Small intestine (tissue), 7 donors: Measurements from ENCODE around the gene HTRA3. TPM values are rescaled to one million over a fixed set of nuclear protein-coding genes. Genes with fewer than 3 reads are reported as not detected.

ENCODE experiments used
- DNase-seq, 2 donors: peaks; one replicate each; pipeline versions ENCODE4 v3.0.0 to v3.0.0-alpha.2; 2013
- FAIRE-seq: peaks from 2 replicates; lab custom pipeline; 2012; peaks lifted over from hg19 to GRCh38; lab: Jason Lieb, UNC
- H3K27ac ChIP-seq, 3 donors: one replicate each; pipeline ENCODE4 v1.5.1; 2013; ENCODE audit warnings: low read length in 2 of 3, mild to moderate bottlenecking in 2 of 3, control low read depth in 1 of 3, inconsistent platforms in 1 of 3, low read depth in 1 of 3, moderate library complexity in 1 of 3
- H3K27me3 ChIP-seq, 3 donors: one replicate each; pipeline ENCODE4 v1.6.1; 2013; ENCODE audit warnings: low read length in 3 of 3, inconsistent platforms in 1 of 3; ENCODE audit not compliant: control insufficient read depth in 3 of 3, insufficient read depth in 3 of 3
- H3K36me3 ChIP-seq, 3 donors: one replicate each; pipeline ENCODE4 v1.6.1; 2013; ENCODE audit warnings: low read length in 3 of 3, inconsistent platforms in 1 of 3, low read depth in 1 of 3, mild to moderate bottlenecking in 1 of 3, moderate library complexity in 1 of 3; ENCODE audit not compliant: control insufficient read depth in 3 of 3, insufficient read depth in 2 of 3
- H3K4me1 ChIP-seq, 3 donors: one replicate each; pipeline ENCODE4 v1.6.1; 2013; ENCODE audit warnings: low read length in 2 of 3, inconsistent platforms in 1 of 3, low read depth in 1 of 3, mild to moderate bottlenecking in 1 of 3, moderate library complexity in 1 of 3; ENCODE audit not compliant: control insufficient read depth in 3 of 3, insufficient read depth in 2 of 3
- H3K4me3 ChIP-seq, 3 donors: one replicate each; pipeline ENCODE4 v1.5.1; 2013; ENCODE audit warnings: low read length in 3 of 3, control low read depth in 1 of 3, inconsistent platforms in 1 of 3, low read depth in 1 of 3, mild to moderate bottlenecking in 1 of 3, moderate library complexity in 1 of 3
- H3K9me3 ChIP-seq, 2 donors: one replicate each; pipeline ENCODE4 v1.6.1; 2013; ENCODE audit warnings: low read depth in 1 of 2, low read length in 1 of 2; ENCODE audit not compliant: control insufficient read depth in 2 of 2, insufficient read depth in 1 of 2
- WGBS, 3 donors: extraction: QIAGEN DNeasy Blood & Tissue Kit; methylation state at CpG; one replicate each; pipeline ENCODE4 v1.1.7; 2013; 5-methylcytosine and 5-hydroxymethylcytosine counted together
- polyA plus RNA-seq, 4 donors: library from polyadenylated mRNA; stranded (reverse) in 3 of 4; unstranded in 1 of 4; fragments of 200-250 nt in 3 of 4; fragments of 120-200 nt in 1 of 4; gene quantifications; one replicate each; pipeline versions ENCODE4 v1.2.1 to v1.2.3, GENCODE V29; 2013
- donor health status: healthy with polysubstance abuse.
- donor health status: control.
- donor health status: control.
- donor health status: Bipolar disorder and iron deficiency.
- donor health status: healthy.

HTRA3 gene
- polyA plus RNA-seq, 4 donors = 0.67 to 13.2 (median 6.1) TPM

DNA sequence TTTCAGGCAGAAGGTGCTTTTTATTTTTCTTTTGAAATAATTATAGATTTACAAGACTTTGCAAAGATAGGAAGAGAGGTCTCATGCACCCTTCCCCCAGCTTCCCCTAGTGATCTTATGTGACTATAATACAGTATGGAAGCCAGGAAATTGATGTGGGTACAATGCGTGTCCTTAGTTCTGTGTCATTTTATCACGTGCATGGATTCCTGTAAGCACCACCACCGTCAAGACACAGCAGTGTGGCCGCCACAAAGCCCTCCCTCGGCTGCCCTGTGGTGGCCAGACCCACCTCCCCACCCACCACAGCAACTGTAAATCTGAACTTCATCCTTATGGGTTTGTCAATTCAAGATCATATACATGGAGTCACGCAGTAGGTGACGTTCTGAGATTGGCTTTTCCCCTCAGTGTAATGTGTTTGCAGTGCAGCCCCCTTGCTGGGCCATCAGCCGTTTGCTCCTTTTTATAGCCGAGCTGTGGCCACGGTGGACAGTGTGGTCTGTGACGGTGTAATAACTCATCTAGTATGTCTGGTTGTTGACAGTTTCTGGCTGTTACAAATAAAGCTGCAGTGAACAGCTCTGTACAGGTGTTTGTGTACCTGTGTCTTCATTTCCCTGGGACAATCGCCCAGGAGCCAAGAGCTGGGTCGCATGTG is 10.9 kb upstream of the HTRA3 start:
- H3K27ac ChIP-seq = no peak overlapping the region
- no peaks in the 10 kb centered on the region for H3K9me3 ChIP-seq
- H3K36me3 ChIP-seq = no peaks in the 10 kb centered on the region
- no peaks in the 10 kb centered on the region for H3K4me1 ChIP-seq
- FAIRE-seq (no peak), DNase-seq (no peak)
- H3K4me3 ChIP-seq = no peak overlapping the region
- 49 to 68% (median 61%) methylated on average over 13 of the region's 13 CpGs for WGBS, 3 donors
- no peaks in the 10 kb centered on the region for H3K27me3 ChIP-seq

GRCh38 chr4:8259743-8260430 is 9.7 kb upstream of the HTRA3 start:
- no peaks in the 10 kb centered on the region for H3K4me1 ChIP-seq
- DNase-seq = no peak
- H3K9me3 ChIP-seq = no peaks in the 10 kb centered on the region
- H3K36me3 ChIP-seq = no peaks in the 10 kb centered on the region
- WGBS, 3 donors = 72 to 83% (median 73%) methylated on average over 11 of the region's 11 CpGs
- peaks cover 0 to 2% (median 0%) of the 10 kb centered on the region in 3 donors for H3K27me3 ChIP-seq
- no peak overlapping the region for H3K4me3 ChIP-seq
- H3K27ac ChIP-seq = no peak overlapping the region
- no peak for FAIRE-seq

GRCh38 chr4:8260656-8261111 is 8.9 kb upstream of the HTRA3 start:
- H3K27ac ChIP-seq = peak overlapping the region in 1 of 3 donors; percentile 16
- DNase-seq = no peak
- 32 to 49% (median 49%) methylated on average over 13 of the region's 13 CpGs for WGBS, 3 donors
- no peaks in the 10 kb centered on the region for H3K36me3 ChIP-seq
- no peaks in the 10 kb centered on the region for H3K4me1 ChIP-seq
- no peak overlapping the region for H3K4me3 ChIP-seq
- peaks cover 0 to 2% (median 0%) of the 10 kb centered on the region in 3 donors for H3K27me3 ChIP-seq
- FAIRE-seq = no peak
- no peaks in the 10 kb centered on the region for H3K9me3 ChIP-seq

- H3K27ac ChIP-seq = no peak overlapping the region
- no peak for DNase-seq
- no peaks in the 10 kb centered on the region for H3K9me3 ChIP-seq
- FAIRE-seq = no peak
- no peaks in the 10 kb centered on the region for H3K36me3 ChIP-seq
- peaks cover 0 to 2% (median 0%) of the 10 kb centered on the region in 3 donors for H3K27me3 ChIP-seq
- 77 to 82% (median 78%) methylated on average over 21 to 25 of the region's 25 CpGs for WGBS, 3 donors
- H3K4me1 ChIP-seq = no peaks in the 10 kb centered on the region
- H3K4me3 ChIP-seq = no peak overlapping the region
Measured at GRCh38 chr4:8261851-8262535, 7.6 kb upstream of the HTRA3 start.

GRCh38 chr4:8262637-8263322 is 6.8 kb upstream of the HTRA3 start:
- H3K36me3 ChIP-seq = no peaks in the 10 kb centered on the region
- peaks cover 0 to 3% (median 2%) of the 10 kb centered on the region in 3 donors for H3K27me3 ChIP-seq
- no peaks in the 10 kb centered on the region for H3K9me3 ChIP-seq
- peaks cover 0 to 4% (median 0%) of the 10 kb centered on the region in 3 donors for H3K4me1 ChIP-seq
- DNase-seq = no peak
- H3K4me3 ChIP-seq = no peak overlapping the region
- FAIRE-seq = no peak
- no peak overlapping the region for H3K27ac ChIP-seq
- 53 to 81% (median 79%) methylated on average over 22 to 23 of the region's 23 CpGs for WGBS, 3 donors

GRCh38 chr4:8263397-8263796 is 6.2 kb upstream of the HTRA3 start:
- no peak overlapping the region for H3K27ac ChIP-seq
- no peaks in the 10 kb centered on the region for H3K9me3 ChIP-seq
- WGBS, 3 donors = 46 to 79% (median 59%) methylated on average over 10 of the region's 10 CpGs
- H3K36me3 ChIP-seq = no peaks in the 10 kb centered on the region
- peaks cover 0 to 6% (median 2%) of the 10 kb centered on the region in 3 donors for H3K27me3 ChIP-seq
- peaks cover 0 to 4% (median 0%) of the 10 kb centered on the region in 3 donors for H3K4me1 ChIP-seq
- DNase-seq (no peak), FAIRE-seq (no peak)
- H3K4me3 ChIP-seq = no peak overlapping the region

DNA sequence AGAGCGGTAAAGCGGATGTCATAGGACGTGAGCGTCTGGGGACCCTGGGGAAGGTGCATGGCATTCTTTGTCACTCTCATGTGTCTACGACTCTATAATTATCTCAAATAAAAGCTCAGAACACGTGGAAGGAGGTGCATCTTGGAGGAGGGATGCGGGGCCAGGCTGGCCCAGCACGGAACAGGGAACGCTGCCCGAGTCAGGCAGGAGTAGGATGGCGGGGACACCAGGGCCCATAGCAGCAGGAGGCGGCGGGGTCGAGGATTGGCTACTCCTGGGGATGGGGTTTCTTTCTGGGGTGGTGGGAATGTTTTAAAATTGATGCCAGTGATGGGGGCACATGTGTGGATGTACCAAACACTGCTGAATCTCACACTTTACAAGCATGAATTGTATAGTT is 5.4 kb upstream of the HTRA3 start:
- no peaks in the 10 kb centered on the region for H3K36me3 ChIP-seq
- FAIRE-seq = no peak
- H3K27me3 ChIP-seq = peaks cover 0 to 12% (median 2%) of the 10 kb centered on the region in 3 donors
- peaks cover 0 to 4% (median 0%) of the 10 kb centered on the region in 3 donors for H3K4me1 ChIP-seq
- H3K27ac ChIP-seq = no peak overlapping the region
- WGBS, 3 donors = 75 to 84% (median 76%) methylated on average over 14 of the region's 14 CpGs
- no peak overlapping the region for H3K4me3 ChIP-seq
- DNase-seq = no peak
- H3K9me3 ChIP-seq = no peaks in the 10 kb centered on the region
